ENCODE results near the gene NHLH2. TPM values are rescaled to one million over a fixed set of nuclear protein-coding genes. Genes with fewer than 3 reads are reported as not detected.

NHLH2 gene
- total and polyA plus RNA-seq, 10 of the 15 experiments (the other 5 are each of a cell fraction or from before 2014, with no cell fraction given), result 0.01 to 0.08 (median 0.05) TPM; not detected in 6

GRCh38 chr1:115829023-115829674 lies 11.8 kb downstream of the NHLH2 start (continued):
- no peak for TF ChIP-seq BCL3 (IDR thresholded peaks at IDR 0.05; ENCODE audit: borderline replicate concordance, insufficient read depth, low read depth, low read length, poor library complexity, severe bottlenecking)
- no peak for TF ChIP-seq SUZ12 (IDR thresholded peaks at IDR 0.05; ENCODE audit: unreplicated experiment)
- no peak for TF ChIP-seq SMARCA5 (IDR thresholded peaks at IDR 0.05)
- TF ChIP-seq NKRF (conservative IDR thresholded peaks at IDR 0.05), result no peak

GRCh38 chr1:115828101-115829022 lies 12.6 kb downstream of the NHLH2 start:
- FAIRE-seq, result no peak
- BruUV-seq (replicated peaks), result no TSS peak
- in situ Hi-C loops (cut with MboI) (no loop called here), intact Hi-C loops (cut with micrococcal nuclease; ENCODE audit: unreplicated experiment) (no loop called here)
- peaks cover 3 to 6% of the 10 kb centered on the region in 2 experiments for H3K27me3 ChIP-seq (replicated peaks in 1 of 2; ENCODE audit: control insufficient read depth in 2 of 2, insufficient read depth in 2 of 2, low read length in 1 of 2)
- H3K9me3 ChIP-seq (replicated peaks; ENCODE audit: control insufficient read depth, insufficient read depth, low read length), result no peaks in the 10 kb centered on the region; the same call in 2 of the 3 replicates
- no peaks in the 10 kb centered on the region for H3K36me3 ChIP-seq (ENCODE audit: control insufficient read depth in 2 of 2, insufficient read depth in 2 of 2, low read length in 1 of 2)
- H3K79me2 ChIP-seq (ENCODE audit: control insufficient read depth, insufficient read depth, low read length), result no peaks in the 10 kb centered on the region
- peak; percentile 23 for TF ChIP-seq SUZ12 (IDR thresholded peaks at IDR 0.05; ENCODE audit: unreplicated experiment)
- no peak for TF ChIP-seq NR2C2 (IDR thresholded peaks at IDR 0.05; ENCODE audit: borderline replicate concordance, control insufficient read depth, insufficient read length, low read depth)
- no peak for TF ChIP-seq HDAC2 (IDR thresholded peaks at IDR 0.05)
- no peaks in the 10 kb centered on the region for H3K4me1 ChIP-seq (ENCODE audit: control insufficient read depth, insufficient read depth, low read length)
- RAD21 ChIA-PET (ENCODE audit: unreplicated experiment), result no interaction called here
- CTCF ChIA-PET, result no interaction called here
- H3K4me2 ChIP-seq (ENCODE audit: control insufficient read depth, insufficient read depth), result no peak overlapping the region
- WGBS (ENCODE audit: insufficient coverage, insufficient replicate concordance, low lambda C conversion rate, missing lambda C conversion rate), result 33% methylated on average over 67 of the region's 80 CpGs
- POLR2A ChIA-PET, result no interaction called here
- no peaks in the 10 kb centered on the region for H4K20me1 ChIP-seq (ENCODE audit: control insufficient read depth, insufficient read depth)
- H3K27ac ChIP-seq (ENCODE audit: control insufficient read depth, insufficient read depth), result no peak overlapping the region
- H3K4me3 ChIP-seq, result no peak overlapping the region
- SMC1A ChIA-PET (ENCODE audit: uncharacterized antibody, unreplicated experiment), result no interaction called here
- no peak for ATAC-seq
- no peak overlapping the region for H2AFZ ChIP-seq (ENCODE audit: control insufficient read depth, low read depth, low read length)
- DNase-seq (ENCODE audit: low read depth, low spot score), result no peak
- no peak overlapping the region for H3K9ac ChIP-seq (ENCODE audit: control insufficient read depth, insufficient read depth, low read length)

Data from GM12878 (cell line).